Activated T-cell treated with anti-CD3 and anti-CD28 coated beads, Interleukin-2, amount 50 U/mL, for 4 hours (primary cell): Measurements from ENCODE around the gene CREG2. TPM values are rescaled to one million over a fixed set of nuclear protein-coding genes. Genes with fewer than 3 reads are reported as not detected.

Experiments
- ATAC-seq, 2 donors: fragments of 200-7000 bp; cut with Tn5 transposase; one replicate each; pipeline ENCODE4 v1.10.0; 2021
- DNase-seq: peaks from one replicate; pipeline ENCODE4 v3.0.0-alpha.2; 2020
- H3K27me3 Mint-ChIP-seq: one replicate; pipeline ENCODE4 v1.8.0; 2021; ENCODE audit warnings: low read depth, mixed read lengths
- H3K36me3 Mint-ChIP-seq: one replicate; pipeline ENCODE4 v1.8.0; 2022; ENCODE audit warnings: mixed read lengths; ENCODE audit not compliant: insufficient read depth
- H3K4me1 Mint-ChIP-seq: one replicate; pipeline ENCODE4 v1.8.0; 2021; ENCODE audit warnings: low read depth, mixed read lengths
- H3K4me3 Mint-ChIP-seq: one replicate; pipeline ENCODE4 v1.8.0; 2021; ENCODE audit warnings: mild to moderate bottlenecking, moderate library complexity, mixed read lengths
- H3K9me3 Mint-ChIP-seq: one replicate; pipeline ENCODE4 v1.8.0; 2021; ENCODE audit warnings: mixed read lengths
- total RNA-seq, 3 donors: library from RNA; stranded (reverse); gene quantifications; one replicate each; pipeline ENCODE4 v1.2.1, GENCODE V29; 2021

The CREG2 gene
- total RNA-seq, 3 donors from 2014 or later, result not detected

- Mint-ChIP-seq H3K4me3 (peak overlapping the region; percentile 97), H3K9me3 (no peaks in the 10 kb centered on the region), H3K4me1 (peaks cover 81% of the 10 kb centered on the region), H3K36me3 (peaks cover 22% of the 10 kb centered on the region), H3K27me3 (no peaks in the 10 kb centered on the region)
- DNase-seq (peak; percentile 28), ATAC-seq (peak; percentile 6 to 7)
These were observed 79.3 kb downstream of the CREG2 start for GRCh38 chr2:101307950-101308431.

- peak; percentile 12 to 30 for ATAC-seq
These were observed 79.8 kb downstream of the CREG2 start for GRCh38 chr2:101307503-101307902.

GRCh38 chr2:101306410-101306809 is 80.9 kb downstream of the CREG2 start:
- no peaks in the 10 kb centered on the region for H3K27me3 Mint-ChIP-seq
- peaks cover 82% of the 10 kb centered on the region for H3K4me1 Mint-ChIP-seq
- peak overlapping the region; percentile 97 for H3K4me3 Mint-ChIP-seq
- DNase-seq (no peak), ATAC-seq (peak; percentile 1 to 4)
- peaks cover 29% of the 10 kb centered on the region for H3K36me3 Mint-ChIP-seq
- H3K9me3 Mint-ChIP-seq, result no peaks in the 10 kb centered on the region

More at GRCh38 chr2:101307503-101307902, 79.8 kb downstream of the CREG2 start:
- H3K36me3 Mint-ChIP-seq, result peaks cover 23% of the 10 kb centered on the region
- H3K27me3 Mint-ChIP-seq, result no peaks in the 10 kb centered on the region
- peak overlapping the region; percentile 97 for H3K4me3 Mint-ChIP-seq
- no peaks in the 10 kb centered on the region for H3K9me3 Mint-ChIP-seq
- no peak for DNase-seq
- peaks cover 81% of the 10 kb centered on the region for H3K4me1 Mint-ChIP-seq

- Mint-ChIP-seq H3K27me3 (no peaks in the 10 kb centered on the region), H3K4me3 (peak overlapping the region; percentile 97), H3K9me3 (no peaks in the 10 kb centered on the region), H3K4me1 (peaks cover 80% of the 10 kb centered on the region), H3K36me3 (peaks cover 29% of the 10 kb centered on the region)
- DNase-seq, result no peak
- no peak for ATAC-seq
These were observed 81.7 kb downstream of the CREG2 start for GRCh38 chr2:101305492-101306078.

GRCh38 chr2:101305035-101305434 is 82.3 kb downstream of the CREG2 start:
- Mint-ChIP-seq H3K36me3 (peaks cover 30% of the 10 kb centered on the region), H3K4me3 (peak overlapping the region; percentile 97), H3K4me1 (peaks cover 80% of the 10 kb centered on the region), H3K9me3 (no peaks in the 10 kb centered on the region), H3K27me3 (no peaks in the 10 kb centered on the region)
- DNase-seq (no peak), ATAC-seq (peak; percentile 27 to 33)

GRCh38 chr2:101303688-101304087 is 83.6 kb downstream of the CREG2 start:
- no peaks in the 10 kb centered on the region for H3K27me3 Mint-ChIP-seq
- DNase-seq, result no peak
- peak overlapping the region; percentile 97 for H3K4me3 Mint-ChIP-seq
- peaks cover 42% of the 10 kb centered on the region for H3K36me3 Mint-ChIP-seq
- ATAC-seq, result no peak
- H3K9me3 Mint-ChIP-seq, result no peaks in the 10 kb centered on the region
- H3K4me1 Mint-ChIP-seq, result peaks cover 80% of the 10 kb centered on the region

GRCh38 chr2:101302016-101302415 is 85.3 kb downstream of the CREG2 start:
- ATAC-seq (no peak), DNase-seq (no peak)
- peaks cover 42% of the 10 kb centered on the region for H3K36me3 Mint-ChIP-seq
- H3K4me3 Mint-ChIP-seq, result no peak overlapping the region
- H3K27me3 Mint-ChIP-seq, result no peaks in the 10 kb centered on the region
- no peaks in the 10 kb centered on the region for H3K9me3 Mint-ChIP-seq
- H3K4me1 Mint-ChIP-seq, result peaks cover 86% of the 10 kb centered on the region

GRCh38 chr2:101300836-101301235 is 86.5 kb downstream of the CREG2 start:
- no peak overlapping the region for H3K4me3 Mint-ChIP-seq
- H3K4me1 Mint-ChIP-seq, result peaks cover 87% of the 10 kb centered on the region
- H3K27me3 Mint-ChIP-seq, result no peaks in the 10 kb centered on the region
- H3K36me3 Mint-ChIP-seq, result peaks cover 36% of the 10 kb centered on the region
- ATAC-seq, result no peak
- DNase-seq, result no peak
- no peaks in the 10 kb centered on the region for H3K9me3 Mint-ChIP-seq

GRCh38 chr2:101300164-101300563 is 87.1 kb downstream of the CREG2 start:
- Mint-ChIP-seq H3K36me3 (peaks cover 31% of the 10 kb centered on the region), H3K4me3 (peak overlapping the region; percentile 36), H3K27me3 (no peaks in the 10 kb centered on the region), H3K4me1 (peaks cover 86% of the 10 kb centered on the region), H3K9me3 (no peaks in the 10 kb centered on the region)
- DNase-seq (no peak), ATAC-seq (peak; percentile 35 to 49)

- Mint-ChIP-seq H3K9me3 (no peaks in the 10 kb centered on the region), H3K4me3 (peak overlapping the region; percentile 36), H3K27me3 (no peaks in the 10 kb centered on the region), H3K36me3 (peaks cover 32% of the 10 kb centered on the region), H3K4me1 (peaks cover 84% of the 10 kb centered on the region)
- no peak for DNase-seq
- peak; percentile 71 to 77 for ATAC-seq
These were observed 87.7 kb downstream of the CREG2 start for GRCh38 chr2:101299604-101300003.

GRCh38 chr2:101297383-101297782 is 89.9 kb downstream of the CREG2 start:
- H3K36me3 Mint-ChIP-seq, result peaks cover 36% of the 10 kb centered on the region
- DNase-seq, result no peak
- ATAC-seq, result no peak
- no peaks in the 10 kb centered on the region for H3K9me3 Mint-ChIP-seq
- no peak overlapping the region for H3K4me3 Mint-ChIP-seq
- H3K4me1 Mint-ChIP-seq, result peaks cover 68% of the 10 kb centered on the region
- H3K27me3 Mint-ChIP-seq, result no peaks in the 10 kb centered on the region

GRCh38 chr2:101296371-101296770 is 90.9 kb downstream of the CREG2 start:
- H3K9me3 Mint-ChIP-seq, result no peaks in the 10 kb centered on the region
- DNase-seq, result no peak
- H3K36me3 Mint-ChIP-seq, result peaks cover 32% of the 10 kb centered on the region
- H3K27me3 Mint-ChIP-seq, result no peaks in the 10 kb centered on the region
- peaks cover 59% of the 10 kb centered on the region for H3K4me1 Mint-ChIP-seq
- no peak for ATAC-seq
- peak overlapping the region; percentile 11 for H3K4me3 Mint-ChIP-seq

GRCh38 chr2:101295895-101296294 is 91.4 kb downstream of the CREG2 start:
- Mint-ChIP-seq H3K27me3 (no peaks in the 10 kb centered on the region), H3K4me3 (peak overlapping the region; percentile 40), H3K4me1 (peaks cover 57% of the 10 kb centered on the region), H3K9me3 (no peaks in the 10 kb centered on the region), H3K36me3 (peaks cover 32% of the 10 kb centered on the region)
- ATAC-seq, result no peak
- DNase-seq, result no peak
